Measurements from ENCODE around the gene DEFB132. TPM values are rescaled to one million over a fixed set of nuclear protein-coding genes. Genes with fewer than 3 reads are reported as not detected.

The DEFB132 gene
- total and polyA plus RNA-seq, 2 of the 4 experiments (the other 2 are of a cell fraction): not detected

GRCh38 chr20:275791-276190 lies 18.3 kb downstream of the DEFB132 start:
- Histone ChIP-seq H2AK5ac (ENCODE audit: low read depth, low read length) (no peak overlapping the region), H2AK9ac (replicated peaks; ENCODE audit: low read depth, low read length, poor library complexity) (no peak overlapping the region), H2BK20ac (ENCODE audit: low read depth, low read length) (no peak overlapping the region), H2BK120ac (ENCODE audit: low read depth, low read length) (no peak overlapping the region), H3K56ac (ENCODE audit: extremely low read depth, insufficient read depth, low read length) (no peak overlapping the region), H4K91ac (ENCODE audit: insufficient read depth, low read depth, low read length) (no peak overlapping the region), H3K18ac (ENCODE audit: low read depth, low read length) (no peak overlapping the region), H3K36me3 (ENCODE audit: control insufficient read depth, insufficient read depth, low read length) (peaks cover 33% of the 10 kb centered on the region), H3K4me2 (ENCODE audit: low read depth, low read length) (no peak overlapping the region), H2BK15ac (ENCODE audit: low read depth, low read length) (no peak overlapping the region), H3K9ac (ENCODE audit: low read depth, low read length) (no peak overlapping the region), H3K23ac (ENCODE audit: low read depth, low read length) (no peak overlapping the region), H3K9me1 (ENCODE audit: insufficient read depth, low read length) (no peaks in the 10 kb centered on the region; the same call in 1 of the 2 replicates), H3K79me1 (ENCODE audit: low read depth in 1 of 2, low read length in 2 of 2) (no peaks in the 10 kb centered on the region), H3K4me1 (ENCODE audit: control insufficient read depth, insufficient read depth, low read length) (no peaks in the 10 kb centered on the region), H2AFZ (replicated peaks; ENCODE audit: low read length, poor library complexity) (no peak overlapping the region), H2BK5ac (ENCODE audit: low read depth, low read length, poor library complexity, severe bottlenecking) (no peak overlapping the region), H3K27me3 (ENCODE audit: control insufficient read depth, insufficient read depth, low read length) (no peaks in the 10 kb centered on the region), H3K14ac (replicated peaks; ENCODE audit: low read depth, low read length) (no peak overlapping the region), H4K20me1 (ENCODE audit: insufficient read depth, low read length) (no peaks in the 10 kb centered on the region), H4K5ac (ENCODE audit: low read depth, low read length) (no peak overlapping the region), H4K8ac (ENCODE audit: low read depth in 2 of 2, low read length in 2 of 2) (no peak overlapping the region), H3K9me3 (ENCODE audit: control insufficient read depth, insufficient read depth, low read length) (no peaks in the 10 kb centered on the region), H3K4me3 (ENCODE audit: insufficient read depth, low read depth, low read length) (no peak overlapping the region), H3K4ac (ENCODE audit: low read depth, low read length) (no peak overlapping the region), H3K27ac (ENCODE audit: insufficient read depth, low read length) (no peak overlapping the region)
- ATAC-seq (ENCODE audit: low read depth) (no peak), DNase-seq (no peak)
- CTCF ChIA-PET: interaction anchor here (0.6 kb wide), 1 partner anchor 611 kb away, joined by 4 read pairs; no protein-coding TSS in a partner anchor
- dilution Hi-C loops (cut with HindIII; ENCODE audit: low sequenced_read_pairs, unreplicated experiment): no loop called here
- 83% methylated on average over 1 of the region's 7 CpGs; no CpG with 5 or more reads in 1 of the 2 experiments for WGBS, 2 experiments (ENCODE audit: extremely low coverage in 2 of 2, insufficient read length in 1 of 2)
- POLR2A ChIA-PET (ENCODE audit: unreplicated experiment): no interaction called here
- TF ChIP-seq USF2 (IDR thresholded peaks at IDR 0.05; ENCODE audit: low read depth, low read length) (no peak), RFX5 (IDR thresholded peaks at IDR 0.05; ENCODE audit: low read depth, low read length) (no peak), POLR2A (IDR thresholded peaks at IDR 0.05; ENCODE audit: low read depth, low read length) (no peak), CHD1 (IDR thresholded peaks at IDR 0.05; ENCODE audit: low read depth, low read length) (no peak), RCOR1 (IDR thresholded peaks at IDR 0.05; ENCODE audit: insufficient replicate concordance, low read length) (no peak)
- no TSS peak for BruUV-seq (replicated peaks)
- intact Hi-C loops (cut with micrococcal nuclease): no loop called here
- in situ Hi-C loops (cut with MboI; ENCODE audit: low sequenced_read_pairs): no loop called here
